Sigmoid colon (tissue), 7 donors: Measurements from ENCODE around the gene METTL27. TPM values are rescaled to one million over a fixed set of nuclear protein-coding genes. Genes with fewer than 3 reads are reported as not detected.

Source experiments
- DNase-seq: peaks from one replicate; pipeline ENCODE4 v3.0.0-alpha.2; 2019
- H3K27ac ChIP-seq, 4 donors: fragments of 200-600 bp; sonication (generic); one replicate each; pipeline ENCODE4 v1.5.1; 2016 to 2019; ENCODE audit warnings: mild to moderate bottlenecking in 1 of 4
- H3K27me3 ChIP-seq, 3 donors: fragments of 200-600 bp; sonication (generic); one replicate each; pipeline ENCODE4 v1.5.1; 2019; ENCODE audit warnings: mild to moderate bottlenecking in 1 of 3
- H3K36me3 ChIP-seq, 4 donors: fragments of 200-600 bp; sonication (generic); one replicate each; pipeline ENCODE4 v1.5.1; 2016 to 2019
- H3K4me1 ChIP-seq, 4 donors: fragments of 200-600 bp; sonication (generic); one replicate each; pipeline ENCODE4 v1.5.1; 2017 to 2019
- H3K4me3 ChIP-seq, 4 donors: fragments of 200-600 bp; sonication (generic); one replicate each; pipeline ENCODE4 v1.5.1; 2017 to 2019; ENCODE audit warnings: mild to moderate bottlenecking in 2 of 4, moderate library complexity in 1 of 4
- H3K9me3 ChIP-seq, 4 donors: fragments of 200-600 bp in 3 of 4; sonication (generic) in 3 of 4; one replicate each; pipeline versions ENCODE4 v1.5.1 to v1.6.1; 2013 to 2019
- EP300 ChIP-seq, 4 donors: sonication (generic); formaldehyde crosslinking; IDR thresholded peaks; one replicate each; pipeline ENCODE4 v1.6.1; 2017; ENCODE audit warnings: antibody characterized with exemption in 4 of 4
- POLR2A ChIP-seq, 2 donors: fragments of 450-650 bp; IDR thresholded peaks; one replicate each; pipeline ENCODE4 v1.6.1; 2016; ENCODE audit warnings: antibody characterized with exemption in 2 of 2, mild to moderate bottlenecking in 2 of 2, moderate library complexity in 2 of 2
- POLR2AphosphoS5 ChIP-seq, 4 donors: sonication (generic); formaldehyde crosslinking; IDR thresholded peaks; one replicate each; pipeline ENCODE4 v1.6.1; 2017; ENCODE audit warnings: antibody characterized with exemption in 4 of 4
- WGBS, 2 donors: extraction: QIAGEN DNeasy Blood & Tissue Kit; methylation state at CpG; one replicate each; pipeline ENCODE4 v1.1.7; 2013; 5-methylcytosine and 5-hydroxymethylcytosine counted together
- intact Hi-C: fragments of 100-400 bp; cut with DNase I; formaldehyde crosslinking; loops from one replicate; pipeline ENCODE4 v1.15.1; 2023
- polyA plus RNA-seq, 3 donors: library from polyadenylated mRNA; stranded (reverse); fragments of 200-250 nt; gene quantifications; one replicate each; pipeline ENCODE4 v1.2.3, GENCODE V29; 2013
- total RNA-seq, 4 donors: library from RNA; depleted of rRNA; stranded (reverse); fragments of >200 nt; gene quantifications; one replicate each; pipeline ENCODE4 v1.1.0, GENCODE V29; 2016
- TF ChIP-seq, protein P1 (sequence below), 4 experiments: fragments of 450-650 bp in 3 of 4; fragments of 200-600 bp in 1 of 4; IDR thresholded peaks; one replicate each; pipeline ENCODE4 v1.5.1; 2016 to 2019; ENCODE audit warnings: antibody characterized with exemption in 4 of 4, mild to moderate bottlenecking in 3 of 4, moderate library complexity in 2 of 4
- donor health status: healthy with polysubstance abuse.
- donor health status: Bipolar disorder and iron deficiency.
- donor health status: healthy.

The METTL27 gene
- total and polyA plus RNA-seq, 7 donors = 0.99 to 12.3 (median 2.9) TPM

- TF ChIP-seq POLR2A (IDR thresholded peaks at IDR 0.05) (no peak), POLR2AphosphoS5 (IDR thresholded peaks at IDR 0.05) (no peak), EP300 (IDR thresholded peaks at IDR 0.05) (no peak)
- TF ChIP-seq, protein P1, sequence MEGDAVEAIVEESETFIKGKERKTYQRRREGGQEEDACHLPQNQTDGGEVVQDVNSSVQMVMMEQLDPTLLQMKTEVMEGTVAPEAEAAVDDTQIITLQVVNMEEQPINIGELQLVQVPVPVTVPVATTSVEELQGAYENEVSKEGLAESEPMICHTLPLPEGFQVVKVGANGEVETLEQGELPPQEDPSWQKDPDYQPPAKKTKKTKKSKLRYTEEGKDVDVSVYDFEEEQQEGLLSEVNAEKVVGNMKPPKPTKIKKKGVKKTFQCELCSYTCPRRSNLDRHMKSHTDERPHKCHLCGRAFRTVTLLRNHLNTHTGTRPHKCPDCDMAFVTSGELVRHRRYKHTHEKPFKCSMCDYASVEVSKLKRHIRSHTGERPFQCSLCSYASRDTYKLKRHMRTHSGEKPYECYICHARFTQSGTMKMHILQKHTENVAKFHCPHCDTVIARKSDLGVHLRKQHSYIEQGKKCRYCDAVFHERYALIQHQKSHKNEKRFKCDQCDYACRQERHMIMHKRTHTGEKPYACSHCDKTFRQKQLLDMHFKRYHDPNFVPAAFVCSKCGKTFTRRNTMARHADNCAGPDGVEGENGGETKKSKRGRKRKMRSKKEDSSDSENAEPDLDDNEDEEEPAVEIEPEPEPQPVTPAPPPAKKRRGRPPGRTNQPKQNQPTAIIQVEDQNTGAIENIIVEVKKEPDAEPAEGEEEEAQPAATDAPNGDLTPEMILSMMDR (IDR thresholded peaks at IDR 0.05) = no peak
- WGBS, 2 donors = 88 to 89% methylated on average over 13 of the region's 13 CpGs
- DNase-seq = no peak
- Histone ChIP-seq H3K27ac (peak overlapping the region in 3 of 4 donors; percentile 10 to 82 (median 77)), H3K4me3 (no peak overlapping the region), H3K9me3 (no peaks in the 10 kb centered on the region), H3K27me3 (no peaks in the 10 kb centered on the region), H3K36me3 (no peaks in the 10 kb centered on the region), H3K4me1 (peaks cover 0 to 44% (median 28%) of the 10 kb centered on the region in 4 donors)
- intact Hi-C loops = loop anchor here (10.0 kb wide), 1 partner anchor 110 kb away; the partner anchor contains the start of gene ABHD11
Observed at GRCh38 chr7:73844848-73845460, 2.6 kb upstream of the METTL27 start.

DNA sequence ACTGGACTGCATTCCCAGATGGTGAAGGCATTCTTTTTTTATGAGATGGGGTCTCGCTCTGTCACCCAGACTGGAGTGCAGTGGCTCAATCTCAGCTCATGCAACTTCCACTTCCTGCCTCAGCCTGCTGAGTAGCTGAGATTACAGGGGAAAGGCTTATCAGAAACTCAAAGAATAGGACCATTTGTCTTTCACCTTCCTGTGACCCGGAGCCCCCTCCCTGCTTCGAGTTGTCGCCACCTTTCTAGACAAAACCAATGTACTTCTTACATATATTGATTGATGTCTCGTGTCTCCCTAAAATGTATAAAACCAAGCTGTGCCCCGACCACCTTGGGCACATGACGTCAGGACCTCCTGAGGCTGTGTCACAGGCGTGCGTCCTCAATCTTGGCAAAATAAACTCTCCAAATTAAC lies 1.8 kb upstream of the METTL27 start:
- Histone ChIP-seq H3K9me3 (no peaks in the 10 kb centered on the region), H3K27me3 (no peaks in the 10 kb centered on the region), H3K4me1 (peaks cover 0 to 35% (median 23%) of the 10 kb centered on the region in 4 donors), H3K36me3 (no peaks in the 10 kb centered on the region), H3K27ac (peak overlapping the region in 2 of 4 donors; percentile 77 to 82), H3K4me3 (no peak overlapping the region)
- TF ChIP-seq POLR2AphosphoS5 (IDR thresholded peaks at IDR 0.05) (no peak), EP300 (IDR thresholded peaks at IDR 0.05) (no peak)
- 32 to 64% methylated on average over 9 of the region's 9 CpGs for WGBS, 2 donors
- no peak for DNase-seq
- intact Hi-C loops = loop anchor here (10.0 kb wide), 1 partner anchor 109 kb away; the partner anchor contains the start of gene ABHD11

DNA sequence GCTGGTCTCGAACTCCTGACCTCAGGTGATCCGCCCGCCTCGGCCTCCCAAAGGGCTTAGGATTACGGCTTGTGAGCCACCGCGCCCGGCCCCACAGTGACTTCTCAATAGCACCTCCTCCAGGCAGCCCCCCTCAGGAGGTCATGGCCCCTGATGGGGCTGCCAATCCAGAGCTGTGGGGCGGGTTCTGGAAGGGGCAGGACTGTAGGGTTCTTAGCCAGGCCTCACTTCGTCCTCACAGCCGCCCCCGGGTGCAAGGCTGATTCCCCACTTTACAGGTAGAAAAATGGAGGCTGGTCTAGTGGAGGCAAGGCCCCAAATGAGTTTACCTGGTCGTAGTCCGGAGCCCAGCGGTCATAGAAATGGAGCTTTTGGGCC lies 638 bp downstream of the METTL27 start:
- no peaks in the 10 kb centered on the region for H3K36me3 ChIP-seq
- TF ChIP-seq POLR2AphosphoS5 (IDR thresholded peaks at IDR 0.05) = no peak
- H3K27me3 ChIP-seq = no peaks in the 10 kb centered on the region
- intact Hi-C loops = loop anchor here (10.0 kb wide), 1 partner anchor 107 kb away; the partner anchor contains the start of gene ABHD11
- H3K9me3 ChIP-seq = no peaks in the 10 kb centered on the region
- peaks cover 0 to 31% (median 19%) of the 10 kb centered on the region in 4 donors for H3K4me1 ChIP-seq
- H3K27ac ChIP-seq = peak overlapping the region; percentile 69 to 80 (median 76)
- DNase-seq = no peak
- 24 to 69% methylated on average over 15 of the region's 15 CpGs for WGBS, 2 donors
- peak overlapping the region; percentile 45 to 67 (median 60) for H3K4me3 ChIP-seq

GRCh38 chr7:73840715-73841379 lies 1.5 kb downstream of the METTL27 start:
- TF ChIP-seq, protein P1 (IDR thresholded peaks at IDR 0.05) = no peak
- TF ChIP-seq EP300 (IDR thresholded peaks at IDR 0.05) (no peak), POLR2A (IDR thresholded peaks at IDR 0.05) (no peak), POLR2AphosphoS5 (IDR thresholded peaks at IDR 0.05) (no peak)
- H3K36me3 ChIP-seq = no peaks in the 10 kb centered on the region
- H3K4me3 ChIP-seq = no peak overlapping the region
- H3K4me1 ChIP-seq = peaks cover 0 to 27% (median 16%) of the 10 kb centered on the region in 4 donors
- DNase-seq = no peak
- no peaks in the 10 kb centered on the region for H3K9me3 ChIP-seq
- H3K27ac ChIP-seq = no peak overlapping the region
- WGBS, 2 donors = 88 to 92% methylated on average over 16 of the region's 16 CpGs
- H3K27me3 ChIP-seq = no peaks in the 10 kb centered on the region
- intact Hi-C loops = loop anchor here (10.0 kb wide), 1 partner anchor 106 kb away; the partner anchor contains the start of gene ABHD11

DNA sequence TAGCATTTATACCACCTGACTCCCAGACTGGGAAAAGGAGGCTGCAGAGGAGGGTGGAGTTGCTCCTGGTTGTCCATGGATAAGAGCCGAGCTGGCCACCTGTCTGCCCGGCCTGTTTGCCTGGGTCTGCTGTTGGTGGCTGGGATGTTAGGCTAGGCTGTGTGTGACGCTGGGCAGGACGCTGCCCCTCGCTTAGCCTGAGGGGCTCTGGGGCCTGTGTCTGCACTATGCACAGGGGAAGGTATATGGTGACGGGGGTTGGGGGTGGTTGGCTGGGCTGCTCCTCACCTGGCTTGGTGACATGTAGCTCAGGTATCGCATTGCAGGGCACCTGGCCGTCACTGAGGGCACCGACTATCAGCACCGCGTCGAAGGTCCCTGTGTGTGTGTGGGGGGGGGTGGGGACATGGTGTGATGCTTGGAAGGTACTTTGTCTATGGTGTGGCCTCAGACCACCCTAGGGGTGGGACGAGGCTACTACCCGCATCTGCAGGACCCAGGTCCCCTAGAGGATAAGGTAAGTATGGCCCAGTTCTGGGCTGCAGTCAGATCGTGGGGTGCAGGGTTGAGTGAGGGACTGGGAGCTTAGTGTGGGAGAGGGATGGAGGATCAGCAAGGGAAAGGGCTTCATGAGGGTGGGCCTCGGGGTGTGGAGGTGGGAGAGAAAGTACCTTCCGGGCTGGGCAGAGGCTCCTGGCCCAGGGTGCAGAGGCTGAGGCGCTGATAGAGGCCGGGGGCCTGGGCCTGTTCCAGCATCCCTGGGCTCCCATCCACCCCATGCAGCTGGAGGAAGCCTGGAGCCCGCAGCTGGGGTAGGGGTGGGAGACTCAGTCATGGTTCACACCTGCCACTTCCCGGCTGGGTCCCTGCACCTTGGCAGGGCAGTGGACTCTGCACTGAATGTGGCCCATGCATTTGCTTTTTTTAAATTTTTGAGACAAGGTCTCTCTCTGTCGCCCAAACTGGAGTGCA lies 2.3 kb downstream of the METTL27 start:
- TF ChIP-seq POLR2AphosphoS5 (IDR thresholded peaks at IDR 0.05) (no peak), EP300 (IDR thresholded peaks at IDR 0.05) (no peak), POLR2A (IDR thresholded peaks at IDR 0.05) (no peak)
- TF ChIP-seq, protein P1 (IDR thresholded peaks at IDR 0.05) = no peak
- no peak overlapping the region for H3K27ac ChIP-seq
- DNase-seq = no peak
- H3K9me3 ChIP-seq = no peaks in the 10 kb centered on the region
- intact Hi-C loops = loop anchor here (10.0 kb wide), 1 partner anchor 105 kb away; the partner anchor contains the start of gene ABHD11
- H3K4me1 ChIP-seq = peaks cover 0 to 20% (median 14%) of the 10 kb centered on the region in 4 donors
- no peak overlapping the region for H3K4me3 ChIP-seq
- no peaks in the 10 kb centered on the region for H3K36me3 ChIP-seq
- H3K27me3 ChIP-seq = no peaks in the 10 kb centered on the region
- 89 to 90% methylated on average over 22 of the region's 22 CpGs for WGBS, 2 donors
